K562 (cell line): ENCODE results near the gene PI16. TPM values are rescaled to one million over a fixed set of nuclear protein-coding genes. Genes with fewer than 3 reads are reported as not detected.

Source experiments
- ARID2 ChIP-seq: fragments of 450-650 bp; IDR thresholded peaks from 2 replicates; pipeline ENCODE4 v1.6.1; 2017; ENCODE audit warnings: antibody characterized with exemption, mild to moderate bottlenecking
- ATF3 ChIP-seq, 2 experiments: fragments of 450-650 bp in 1 of 2; sonication (generic) in 1 of 2; formaldehyde crosslinking in 1 of 2; IDR thresholded peaks in 1 of 2; conservative IDR thresholded peaks in 1 of 2; 2 replicates each; pipeline versions ENCODE4 v1.6.1 to v1.8.1; 2016 to 2023; ENCODE audit warnings: mild to moderate bottlenecking in 2 of 2, moderate library complexity in 2 of 2, inconsistent platforms in 1 of 2, missing genetic modification reagents in 1 of 2
- BACH1 ChIP-seq: fragments of 200-800 bp; sonication (Bioruptor generic); IDR thresholded peaks from 2 replicates; pipeline ENCODE4 v1.6.1; 2016; ENCODE audit warnings: missing genetic modification characterization, missing compliant biosample characterization
- CBFB ChIP-seq: sonication (generic); formaldehyde crosslinking; IDR thresholded peaks from 2 replicates; pipeline ENCODE4 v1.4.0; 2020; ENCODE audit warnings: mild to moderate bottlenecking, missing genetic modification reagents
- FOXJ2 ChIP-seq: fragments of 200-800 bp; sonication (Bioruptor generic); IDR thresholded peaks from 2 replicates; pipeline ENCODE4 v1.6.1; 2016; ENCODE audit warnings: missing genetic modification characterization, missing compliant biosample characterization
- HNRNPK ChIP-seq: fragments of 200-400 bp; formaldehyde crosslinking; IDR thresholded peaks from one replicate; pipeline ENCODE4 v1.6.1; 2018; ENCODE audit warnings: mild to moderate bottlenecking, low read depth, low read length; ENCODE audit not compliant: poor library complexity, severe bottlenecking
- KHSRP ChIP-seq: fragments of 450-650 bp; IDR thresholded peaks from 2 replicates; pipeline ENCODE4 v1.6.1; 2017
- MLLT1 ChIP-seq, 2 experiments: fragments of 450-650 bp; IDR thresholded peaks; 2 replicates each; pipeline ENCODE4 v1.6.1; 2016
- MTA1 ChIP-seq: fragments of 450-650 bp; IDR thresholded peaks from 2 replicates; pipeline ENCODE4 v1.6.1; 2017; ENCODE audit warnings: borderline replicate concordance
- NEUROD1 ChIP-seq: fragments of 150-350 bp; IDR thresholded peaks from 2 replicates; pipeline ENCODE4 v1.6.1; 2014; ENCODE audit warnings: borderline replicate concordance, low read length, low read depth; ENCODE audit not compliant: partially characterized antibody
- RUNX1 ChIP-seq: sonication (generic); IDR thresholded peaks from 2 replicates; pipeline ENCODE4 v1.6.1; 2016; ENCODE audit warnings: antibody characterized with exemption, low read depth
- SMAD3 ChIP-seq: fragments of 450-650 bp; formaldehyde crosslinking; conservative IDR thresholded peaks from 2 replicates; pipeline ENCODE4 v1.4.0; 2020; ENCODE audit warnings: mild to moderate bottlenecking
- SMARCE1 ChIP-seq: fragments of 450-650 bp; IDR thresholded peaks from 2 replicates; pipeline ENCODE4 v1.7.1; 2016; ENCODE audit warnings: mild to moderate bottlenecking
- STAT5A ChIP-seq: IDR thresholded peaks from 2 replicates; pipeline ENCODE4 v1.6.1; 2012; ENCODE audit warnings: low read length, inconsistent platforms, borderline replicate concordance
- TRIM25 ChIP-seq: fragments of 450-650 bp; IDR thresholded peaks from 2 replicates; pipeline ENCODE4 v1.7.0; 2016; ENCODE audit warnings: borderline replicate concordance
- XRCC5 ChIP-seq: fragments of 200-400 bp; formaldehyde crosslinking; IDR thresholded peaks from 2 replicates; pipeline ENCODE4 v1.6.1; 2017; ENCODE audit warnings: low read depth, mild to moderate bottlenecking, low read length
- ZFP36 ChIP-seq: fragments of 150-350 bp; IDR thresholded peaks from 2 replicates; pipeline ENCODE4 v1.6.1; 2018; ENCODE audit warnings: low read length, low read depth; ENCODE audit not compliant: partially characterized antibody
- ZNF609 ChIP-seq: sonication (generic); formaldehyde crosslinking; IDR thresholded peaks from 2 replicates; pipeline ENCODE4 v1.8.1; 2023; ENCODE audit warnings: missing genetic modification reagents, mild to moderate bottlenecking, borderline replicate concordance
- polyA plus RNA-seq, 8 experiments: library from polyadenylated mRNA; depleted of rRNA in 4 of 8; stranded (reverse) in 5 of 8; unstranded in 3 of 8; fragments of >200 nt; fragmentation: Nextera tagmentation in 2 of 8; fragmentation: Illumina TruSeq in 1 of 8; extraction: Ambion mirVana in 2 of 8; extraction: Trizol in 1 of 8; gene quantifications; 2 replicates each; pipeline versions ENCODE4 v1.2.1 to v1.2.3, GENCODE V29; 2011 to 2014; ENCODE audit warnings: inconsistent platforms in 1 of 8, missing spikeins in 1 of 8
- total RNA-seq, 7 experiments: library from RNA; depleted of rRNA in 6 of 7; stranded (reverse); fragments of >200 nt in 6 of 7; fragmentation: Illumina TruSeq in 2 of 7; extraction: Trizol in 2 of 7; gene quantifications; 2 replicates each; pipeline versions ENCODE4 v1.2.1 to v1.2.3, GENCODE V29; 2011 to 2021; ENCODE audit warnings: low replicate concordance in 1 of 7

The PI16 gene
- total and polyA plus RNA-seq, 9 of the 15 experiments (the other 6 are each of a cell fraction or from before 2014, with no cell fraction given) = 0.06 to 0.18 TPM; not detected in 7

- TF ChIP-seq ATF3 (IDR thresholded peaks at IDR 0.05) = peak; percentile 71; the same call in 1 of the 2 replicates
- peak; percentile 73 for TF ChIP-seq ATF3 (CRISPR knock-in tag; conservative IDR thresholded peaks at IDR 0.05)
- TF ChIP-seq KHSRP = peak; percentile 37; the same call in 1 of the 2 replicates
- TF ChIP-seq RUNX1 = peak; percentile 98
- TF ChIP-seq ZNF609 (CRISPR knock-in tag) = peak; percentile 96; the same call in 1 of the 2 replicates
- peak; percentile 86 for TF ChIP-seq STAT5A
- TF ChIP-seq BACH1 = peak; percentile 48; the same call in 1 of the 2 replicates
- TF ChIP-seq TRIM25 = no peak
- peak; percentile 12 for TF ChIP-seq ZFP36
- TF ChIP-seq MTA1 = peak; percentile 91; the same call in 1 of the 2 replicates
- TF ChIP-seq MLLT1 (IDR thresholded peaks at IDR 0.05) = peak in 1 of 2 experiments; percentile 98; a peak in 2 of 4 replicates
- TF ChIP-seq XRCC5 = 0 out of 2 replicates have a peak, but pooled peaks have one; percentile 15
- peak; percentile 65 for TF ChIP-seq SMAD3 (CRISPR knock-in tag)
- peak; percentile 93 for TF ChIP-seq CBFB
- TF ChIP-seq NEUROD1 = peak; percentile 48
- TF ChIP-seq SMARCE1 = peak; percentile 96; the same call in 1 of the 2 replicates
- no peak for TF ChIP-seq ARID2
- peak; percentile 44; the same call in 1 of the 2 replicates for TF ChIP-seq FOXJ2 (tag)
- TF ChIP-seq HNRNPK = no peak
Observed at GRCh38 chr6:36954262-36954931, at the start of gene PI16 (continued).
